Heart left ventricle (tissue), 16 donors: Measurements from ENCODE around the gene NFE2. TPM values are rescaled to one million over a fixed set of nuclear protein-coding genes. Genes with fewer than 3 reads are reported as not detected.

ENCODE experiments used
- ATAC-seq, 4 donors: fragments of 200-7000 bp; cut with Tn5 transposase; one replicate each; pipeline ENCODE4 v1.9.1; 2020 to 2022; ENCODE audit warnings: moderate library complexity in 4 of 4, mild to moderate bottlenecking in 3 of 4, moderate number of reproducible peaks in 1 of 4
- DNase-seq, 5 donors: peaks; one replicate each; pipeline ENCODE4 v3.0.0-alpha.2; 2020
- H3K27ac ChIP-seq, 12 donors: fragments of 200-600 bp; sonication (generic) in 4 of 12; one replicate each; pipeline versions ENCODE4 v1.5.0 to v1.8.0; 2016 to 2022; ENCODE audit warnings: mild to moderate bottlenecking in 2 of 12
- H3K27me3 ChIP-seq, 9 donors: fragments of 200-600 bp; sonication (generic) in 2 of 9; one replicate each; pipeline versions ENCODE4 v1.5.1 to v1.8.0; 2016 to 2022; ENCODE audit warnings: mild to moderate bottlenecking in 3 of 9
- H3K36me3 ChIP-seq, 9 donors: fragments of 200-600 bp; sonication (generic) in 2 of 9; one replicate each; pipeline versions ENCODE4 v1.5.0 to v1.8.0; 2018 to 2022; ENCODE audit warnings: mild to moderate bottlenecking in 2 of 9
- H3K4me1 ChIP-seq, 12 donors: fragments of 200-600 bp; sonication (generic) in 4 of 12; one replicate each; pipeline versions ENCODE4 v1.5.0 to v1.8.0; 2016 to 2022; ENCODE audit warnings: mild to moderate bottlenecking in 3 of 12
- H3K4me3 ChIP-seq, 12 donors: fragments of 200-600 bp; sonication (generic) in 4 of 12; one replicate each; pipeline versions ENCODE4 v1.5.0 to v1.8.0; 2017 to 2022; ENCODE audit warnings: mild to moderate bottlenecking in 9 of 12, moderate library complexity in 4 of 12
- H3K9me3 ChIP-seq, 12 donors: fragments of 200-600 bp; sonication (generic) in 4 of 12; one replicate each; pipeline versions ENCODE4 v1.5.0 to v1.8.0; 2016 to 2022; ENCODE audit warnings: mild to moderate bottlenecking in 1 of 12
- CTCF ChIP-seq, 12 donors: fragments of 200-600 bp; sonication (generic) in 4 of 12; IDR thresholded peaks; one replicate each; pipeline versions ENCODE4 v1.5.0 to v1.8.0; 2018 to 2022; ENCODE audit warnings: antibody characterized with exemption in 12 of 12, mild to moderate bottlenecking in 5 of 12
- POLR2A ChIP-seq, 2 donors: fragments of 450-650 bp; IDR thresholded peaks; one replicate each; pipeline ENCODE4 v1.6.1; 2017; ENCODE audit warnings: antibody characterized with exemption in 2 of 2, mild to moderate bottlenecking in 2 of 2, moderate library complexity in 2 of 2
- WGBS, 4 donors: extraction: QIAGEN DNeasy Blood & Tissue Kit in 2 of 4; methylation state at CpG; one replicate each; pipeline versions ENCODE4 v1.1.5 to v1.1.7; 2013 to 2018; 5-methylcytosine and 5-hydroxymethylcytosine counted together
- intact Hi-C, 10 donors: fragments of 100-400 bp; cut with DNase I; formaldehyde crosslinking; loops; one replicate each; pipeline versions ENCODE4 v1.11.1 to v1.14.2; 2022
- polyA plus RNA-seq, 2 donors: library from polyadenylated mRNA; stranded (reverse); fragments of 200-250 nt; gene quantifications; one replicate each; pipeline ENCODE4 v1.2.3, GENCODE V29; 2013
- total RNA-seq, 9 donors: library from RNA; depleted of rRNA in 2 of 9; stranded (reverse); fragments of >200 nt in 2 of 9; fragmentation: NEBNext Ultra II Directional in 3 of 9; extraction: Animal tissue kit (Norgen Biotek cat#: 25700) in 3 of 9; gene quantifications; one replicate each; pipeline versions ENCODE4 v1.1.0 to v1.2.4, GENCODE V29; 2016 to 2023
- donor health status: ischemic (EF 13 %, LVEDD 7.1; RV severe dilation, severe dysfunction).
- donor health status: healthy with polysubstance abuse.
- donor health status: DM: no; HTN: yes; CAD: no.
- donor health status: DM: no; HTN: no; CAD: no.
- donor health status: ischemic (EF 25% LVEDD 6.9; RV normal size, moderate dysfunction).
- donor health status: ischemic (EF 25% LVEDD 5.7; RV mildly dilated, moderate dysfunction).
- donor health status: healthy.
- donor health status: DM: yes; HTN: yes; CAD: no.
- donor health status: ischemic (EF 35%, LVEDD 5.7; RV mildly dilated, moderate dysfunction).
- donor health status: nonischemic (EF 11% LVEDD 7.7; RV severe dilation, severe dysfunction).
- donor health status: DM: yes; HTN: yes; CAD: no.
- donor health status: PGD.
- donor health status: ischemic (EF 29% LVEDD 5.4; RV normal size, mild dysfunction).
- donor health status: nonischemic (EF 23%, LVEDD 6.1; RV moderate dilation, normal function).

NFE2 gene
- total and polyA plus RNA-seq, 11 donors = 0.21 to 1.7 (median 0.51) TPM; not detected in 2

DNA sequence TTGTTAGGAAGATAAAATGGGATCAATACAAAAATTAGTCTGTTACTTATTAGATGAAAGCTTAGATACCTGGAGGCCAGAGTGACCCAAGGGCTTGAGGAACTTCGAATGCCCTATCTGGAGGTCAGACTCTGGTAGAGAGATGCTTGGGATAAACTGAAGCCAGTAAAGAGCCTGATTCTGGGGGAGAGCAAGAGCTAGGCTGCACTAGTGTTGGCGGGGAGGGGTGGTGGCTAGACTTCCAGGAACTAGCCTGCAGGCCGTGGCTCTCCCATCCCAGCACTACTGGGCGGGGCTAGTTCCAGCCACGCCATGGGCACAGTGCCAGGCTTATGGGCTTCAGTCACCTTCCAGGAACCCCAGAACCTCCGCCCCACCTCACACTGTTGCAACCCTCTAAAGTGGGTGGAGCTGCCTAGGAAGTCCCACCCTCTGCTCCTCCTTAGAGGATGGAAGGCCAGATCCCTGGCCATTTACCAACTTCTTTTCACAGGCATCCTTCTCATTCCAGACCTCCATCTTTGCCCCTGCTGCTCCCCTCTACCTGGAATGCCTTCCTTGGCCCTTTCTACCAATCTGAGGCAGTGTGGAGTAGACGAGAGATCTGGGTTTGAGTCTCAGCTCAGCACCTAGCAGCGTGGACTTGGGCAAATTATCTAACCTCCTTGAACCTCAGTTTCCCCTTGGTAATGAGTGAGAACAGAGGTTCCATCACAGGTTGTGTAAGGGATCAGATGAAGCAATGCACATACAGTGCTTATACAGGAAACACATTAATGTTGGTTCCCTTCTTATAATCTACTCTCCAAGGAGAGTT, 6.3 kb upstream of the NFE2 start:
- Histone ChIP-seq H3K4me3 (no peak overlapping the region), H3K36me3 (no peaks in the 10 kb centered on the region), H3K4me1 (peaks cover 0 to 31% (median 2%) of the 10 kb centered on the region in 12 donors), H3K9me3 (no peaks in the 10 kb centered on the region), H3K27ac (peak overlapping the region in 1 of 12 donors; percentile 21), H3K27me3 (peaks cover 0 to 4% (median 0%) of the 10 kb centered on the region in 9 donors)
- WGBS, 4 donors = 57 to 71% (median 63%) methylated on average over 7 to 8 of the region's 8 CpGs
- DNase-seq (peak; percentile 62 to 88 (median 75)), ATAC-seq (peak; percentile 54 to 93 (median 86))
- TF ChIP-seq POLR2A (IDR thresholded peaks at IDR 0.05) (no peak), CTCF (IDR thresholded peaks at IDR 0.05) (no peak)
- intact Hi-C loops = no loop called here

- Histone ChIP-seq H3K36me3 (no peaks in the 10 kb centered on the region), H3K27me3 (peaks cover 0 to 26% (median 9%) of the 10 kb centered on the region in 9 donors), H3K4me1 (peaks cover 0 to 49% (median 5%) of the 10 kb centered on the region in 12 donors), H3K4me3 (peak overlapping the region in 1 of 12 donors; percentile 23), H3K9me3 (no peaks in the 10 kb centered on the region), H3K27ac (peak overlapping the region in 1 of 12 donors; percentile 46)
- TF ChIP-seq CTCF (IDR thresholded peaks at IDR 0.05) (no peak), POLR2A (IDR thresholded peaks at IDR 0.05) (no peak)
- intact Hi-C loops = no loop called here
- WGBS, 4 donors = 19 to 21% (median 20%) methylated on average over 7 to 12 of the region's 12 CpGs
- ATAC-seq (peak; percentile 21 to 86 (median 74)), DNase-seq (peak; percentile 47 to 85 (median 74))
Observed at GRCh38 chr12:54304187-54304810, 3.5 kb upstream of the NFE2 start.

- no peak for TF ChIP-seq CTCF (IDR thresholded peaks at IDR 0.05)
- TF ChIP-seq POLR2A (IDR thresholded peaks at IDR 0.05) = no peak
- Histone ChIP-seq H3K4me1 (peaks cover 0 to 53% (median 5%) of the 10 kb centered on the region in 12 donors), H3K9me3 (no peaks in the 10 kb centered on the region), H3K4me3 (no peak overlapping the region), H3K27me3 (peaks cover 0 to 32% (median 9%) of the 10 kb centered on the region in 9 donors), H3K27ac (peak overlapping the region in 1 of 12 donors; percentile 2), H3K36me3 (no peaks in the 10 kb centered on the region)
- no peak for ATAC-seq
- no peak for DNase-seq
- intact Hi-C loops = no loop called here
Observed at GRCh38 chr12:54303640-54304039, 2.8 kb upstream of the NFE2 start.

GRCh38 chr12:54301428-54302048, 723 bp upstream of the NFE2 start:
- H3K4me3 ChIP-seq = peak overlapping the region in 1 of 12 donors; percentile 49
- ATAC-seq (no peak), DNase-seq (no peak)
- H3K9me3 ChIP-seq = no peaks in the 10 kb centered on the region
- peaks cover 0 to 50% (median 5%) of the 10 kb centered on the region in 12 donors for H3K4me1 ChIP-seq
- no peak for TF ChIP-seq POLR2A (IDR thresholded peaks at IDR 0.05)
- no peak for TF ChIP-seq CTCF (IDR thresholded peaks at IDR 0.05)
- no peaks in the 10 kb centered on the region for H3K36me3 ChIP-seq
- H3K27ac ChIP-seq = no peak overlapping the region
- intact Hi-C loops = no loop called here
- 63 to 86% (median 70%) methylated on average over 1 of the region's 1 CpG for WGBS, 4 donors
- peaks cover 0 to 35% (median 9%) of the 10 kb centered on the region in 9 donors for H3K27me3 ChIP-seq
